GM21447 (cell line): ENCODE data around the gene TAF6.

Experiments used
- ATAC-seq: cut with Tn5 transposase; IDR thresholded peaks from one replicate; pipeline ENCODE4 v1.9.1; 2021; ENCODE audit not compliant: unreplicated experiment

TAF6 gene

GRCh38 chr7:100124301-100125230 is 5.4 kb upstream of the TAF6 start:
- ATAC-seq = no peak

- ATAC-seq = no peak
Observed at GRCh38 chr7:100122568-100122967, 3.4 kb upstream of the TAF6 start.

- no peak for ATAC-seq
Observed at GRCh38 chr7:100122067-100122466, 2.9 kb upstream of the TAF6 start.

- no peak for ATAC-seq
Observed at GRCh38 chr7:100120733-100121036, 1.5 kb upstream of the TAF6 start.

- peak; percentile 29 for ATAC-seq
Observed at GRCh38 chr7:100119970-100120732, 993 bp upstream of the TAF6 start.

GRCh38 chr7:100118388-100119071 is 628 bp downstream of the TAF6 start:
- ATAC-seq = no peak

GRCh38 chr7:100115026-100115425 is 4.1 kb downstream of the TAF6 start:
- no peak for ATAC-seq

GRCh38 chr7:100111914-100112313 is 7.2 kb downstream of the TAF6 start:
- no peak for ATAC-seq

GRCh38 chr7:100111156-100111555 is 8.0 kb downstream of the TAF6 start:
- ATAC-seq = no peak

GRCh38 chr7:100109521-100110163 is 9.5 kb downstream of the TAF6 start:
- ATAC-seq = no peak

GRCh38 chr7:100107890-100108289 is 11.3 kb downstream of the TAF6 start:
- ATAC-seq = no peak

- ATAC-seq = no peak
Observed at GRCh38 chr7:100107125-100107737, 11.9 kb downstream of the TAF6 start.

GRCh38 chr7:100106633-100107032 is 12.5 kb downstream of the TAF6 start:
- no peak for ATAC-seq

- ATAC-seq = no peak
Observed at GRCh38 chr7:100105534-100105933, 13.6 kb downstream of the TAF6 start.

GRCh38 chr7:100102950-100103840 is 16.0 kb downstream of the TAF6 start:
- ATAC-seq = no peak

GRCh38 chr7:100101016-100101862 is 17.9 kb downstream of the TAF6 start, which contains the start of the genes AP4M1 and MCM7:
TSS of gene AP4M1 (plus strand) at chr7:100101643. CDS start at chr7:100101715, 72 bp downstream.
TSS of gene MCM7 (minus strand) at chr7:100101397. CDS start at chr7:100101294, 103 bp downstream.
- peak; percentile 71 for ATAC-seq

- ATAC-seq = peak; percentile 67
Observed at GRCh38 chr7:100100420-100101015, 18.6 kb downstream of the TAF6 start.

GRCh38 chr7:100099452-100099851 is 19.7 kb downstream of the TAF6 start:
- no peak for ATAC-seq
